DMS 273 treated with DMSO at 0.1 percent for 48 hours (cell line): ENCODE results near the gene FERMT1.

Experiments
- DNase-seq: peaks from one replicate; lab custom pipeline; 2025; lab: John Stamatoyannopoulos, UW

FERMT1 gene, protein sequence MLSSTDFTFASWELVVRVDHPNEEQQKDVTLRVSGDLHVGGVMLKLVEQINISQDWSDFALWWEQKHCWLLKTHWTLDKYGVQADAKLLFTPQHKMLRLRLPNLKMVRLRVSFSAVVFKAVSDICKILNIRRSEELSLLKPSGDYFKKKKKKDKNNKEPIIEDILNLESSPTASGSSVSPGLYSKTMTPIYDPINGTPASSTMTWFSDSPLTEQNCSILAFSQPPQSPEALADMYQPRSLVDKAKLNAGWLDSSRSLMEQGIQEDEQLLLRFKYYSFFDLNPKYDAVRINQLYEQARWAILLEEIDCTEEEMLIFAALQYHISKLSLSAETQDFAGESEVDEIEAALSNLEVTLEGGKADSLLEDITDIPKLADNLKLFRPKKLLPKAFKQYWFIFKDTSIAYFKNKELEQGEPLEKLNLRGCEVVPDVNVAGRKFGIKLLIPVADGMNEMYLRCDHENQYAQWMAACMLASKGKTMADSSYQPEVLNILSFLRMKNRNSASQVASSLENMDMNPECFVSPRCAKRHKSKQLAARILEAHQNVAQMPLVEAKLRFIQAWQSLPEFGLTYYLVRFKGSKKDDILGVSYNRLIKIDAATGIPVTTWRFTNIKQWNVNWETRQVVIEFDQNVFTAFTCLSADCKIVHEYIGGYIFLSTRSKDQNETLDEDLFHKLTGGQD

DNA sequence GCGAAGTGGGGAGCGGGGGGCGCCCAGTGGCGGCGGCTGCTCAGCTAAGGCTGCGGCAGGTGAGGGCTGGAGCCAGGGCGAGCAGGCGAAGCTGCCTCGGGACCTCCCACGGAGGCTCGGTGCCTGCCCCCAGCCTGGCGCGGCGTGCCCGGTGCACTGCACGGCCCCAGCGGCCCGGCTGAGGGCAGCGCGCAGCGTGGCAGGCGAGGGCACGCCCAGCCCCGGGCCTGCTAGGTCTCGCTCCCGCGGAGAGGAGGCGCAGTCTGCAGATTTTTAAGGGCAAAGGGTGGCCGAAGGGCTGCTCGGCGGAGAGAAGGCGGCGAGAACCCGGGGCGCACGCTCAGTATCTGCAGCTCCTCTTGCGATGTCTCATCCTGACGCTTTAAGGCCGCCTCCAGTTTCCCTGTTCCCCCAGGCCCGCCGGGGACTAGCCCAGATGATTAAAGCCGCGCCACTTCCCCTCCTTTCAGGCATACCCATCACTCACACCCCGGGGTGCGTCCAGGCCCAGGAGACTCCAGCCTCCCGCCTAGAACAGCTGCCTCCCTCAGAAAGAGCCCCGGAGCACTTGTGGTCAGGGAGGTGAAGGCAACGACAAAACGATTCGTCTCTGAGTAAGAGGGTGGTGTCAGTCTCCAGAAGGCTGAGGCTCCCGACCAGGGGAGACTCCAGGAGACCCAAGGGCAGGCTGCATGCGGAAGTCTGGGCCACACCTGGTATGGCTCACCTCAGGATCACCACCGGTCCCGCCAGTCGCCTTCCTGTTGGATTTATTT lies at the start of gene FERMT1:
TSS of gene FERMT1 (minus strand) at position 158 of the 776 bp plus-strand sequence. CDS start 3,476 bp downstream, outside the sequence.
- DNase-seq = peak; percentile 34

DNA sequence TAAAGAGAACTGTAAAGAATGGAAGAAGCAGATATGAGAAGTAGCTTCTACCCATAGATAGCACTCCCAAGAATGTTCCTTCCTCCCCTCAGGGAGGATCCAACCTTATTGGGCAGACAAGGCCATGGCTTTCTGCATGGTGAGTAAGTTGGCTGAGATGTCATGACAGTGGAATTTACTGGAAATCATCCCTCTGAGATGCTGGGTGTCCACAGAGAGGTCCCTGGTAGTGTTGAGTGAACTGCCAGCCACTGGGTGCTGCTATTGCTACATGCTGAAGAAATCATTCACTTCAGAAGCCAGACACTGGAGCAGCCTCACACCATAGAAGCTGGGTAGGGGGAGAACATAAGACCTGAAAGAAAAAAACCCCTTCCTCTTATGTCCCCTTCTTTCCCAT lies 46.4 kb upstream of the FERMT1 start:
- DNase-seq = no peak

GRCh38 chr20:6168204-6168603 lies 45.4 kb upstream of the FERMT1 start:
- DNase-seq = no peak

- DNase-seq = no peak
These were observed 42.5 kb upstream of the FERMT1 start for GRCh38 chr20:6165346-6165745.

DNA sequence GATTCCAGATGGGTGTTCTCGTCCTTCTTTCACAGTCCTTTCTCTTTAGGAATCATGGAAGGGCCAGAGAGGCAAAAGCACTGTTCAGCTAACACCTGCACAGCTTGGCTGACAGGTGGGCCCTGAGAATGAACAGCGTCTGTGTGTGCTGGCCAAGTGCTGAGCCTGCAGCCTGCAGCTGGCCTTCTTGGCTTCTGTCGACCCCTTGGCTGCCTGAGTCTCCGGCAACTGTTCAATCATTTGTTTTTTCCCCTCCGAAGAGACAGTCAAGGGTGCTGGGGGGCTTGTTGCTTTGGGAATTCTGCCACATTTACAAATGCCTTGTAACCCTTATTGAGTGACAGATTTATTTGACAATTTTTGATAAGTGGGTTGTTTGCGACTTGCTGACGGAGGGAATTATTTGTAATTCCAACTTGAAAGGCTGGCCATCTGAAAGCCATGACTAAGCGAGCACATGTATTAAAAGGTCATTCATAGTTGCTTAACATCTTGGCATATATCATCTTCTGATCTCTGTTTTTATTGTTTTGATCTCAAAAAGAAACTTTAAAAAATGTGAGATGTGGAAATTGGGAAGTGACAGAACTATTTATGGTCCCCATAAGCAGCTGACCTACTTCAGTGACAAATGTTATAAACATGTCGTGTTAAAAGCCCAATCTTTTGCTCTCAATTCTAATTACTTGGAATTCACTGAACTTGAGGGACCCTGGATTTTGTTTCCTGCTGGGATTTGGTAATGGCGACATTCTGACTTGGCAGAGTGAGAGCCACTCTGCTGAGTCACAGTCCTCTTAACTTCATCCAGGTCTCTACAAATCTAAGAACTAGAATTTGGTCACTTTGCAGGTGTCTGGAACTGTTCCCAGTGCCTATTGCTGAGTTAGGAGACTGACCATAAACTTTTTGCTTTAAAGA lies 41.9 kb upstream of the FERMT1 start:
- DNase-seq = no peak

DNA sequence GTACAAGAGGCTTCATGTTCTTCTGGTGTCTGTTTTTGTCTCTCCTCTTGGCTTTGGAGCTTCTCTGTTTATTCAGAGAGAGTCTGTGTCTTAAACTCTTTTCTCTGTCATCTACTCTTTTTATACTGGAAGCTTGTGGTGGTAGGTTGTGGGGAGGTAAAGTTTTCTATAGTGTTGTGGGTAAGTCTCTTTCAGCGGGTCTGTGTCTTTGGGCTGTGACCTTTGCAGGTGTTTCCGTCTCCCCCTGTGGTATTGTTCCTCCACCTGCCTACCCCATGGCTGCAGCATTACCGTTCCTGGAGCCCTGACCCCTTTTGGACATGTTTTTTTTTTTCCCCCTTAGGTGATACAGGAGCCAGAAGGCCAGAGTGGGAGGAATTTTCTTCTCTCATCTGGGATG lies 37.9 kb upstream of the FERMT1 start:
- no peak for DNase-seq

- no peak for DNase-seq
These were observed 34.5 kb upstream of the FERMT1 start for GRCh38 chr20:6157345-6157744.

- DNase-seq = no peak
These were observed 29.9 kb upstream of the FERMT1 start for GRCh38 chr20:6152777-6153176.

- DNase-seq = no peak
These were observed 25.2 kb upstream of the FERMT1 start for GRCh38 chr20:6148073-6148472.

DNA sequence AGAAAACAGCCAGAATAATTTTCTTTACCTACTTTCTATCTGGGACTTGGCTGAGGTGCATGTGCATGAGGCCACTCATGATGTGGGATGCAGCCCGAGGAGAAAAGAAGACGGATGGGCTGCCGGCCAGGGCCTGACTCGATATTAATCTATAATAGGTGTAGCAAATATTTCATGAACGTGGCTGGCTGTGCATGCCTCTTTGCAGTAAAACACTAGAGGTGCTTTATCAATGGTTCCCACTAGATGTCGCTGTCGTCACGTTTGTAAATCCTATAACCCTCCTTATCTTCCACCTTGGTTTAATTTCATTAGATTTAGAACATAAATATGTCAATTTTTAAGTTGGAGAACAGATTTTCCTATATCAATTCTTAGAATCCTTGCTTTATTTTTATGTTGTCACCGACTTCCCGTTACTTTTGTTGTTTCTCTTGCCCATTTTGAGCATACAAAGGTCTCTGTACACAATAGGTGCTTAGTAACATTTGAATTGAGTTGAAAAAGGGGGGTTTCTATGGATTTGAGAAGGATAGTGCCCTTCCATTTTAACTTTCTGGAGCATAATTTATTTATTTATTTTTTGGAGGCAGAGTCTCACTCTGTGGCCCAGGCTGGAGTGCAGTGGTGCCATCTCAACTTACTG lies 19.6 kb upstream of the FERMT1 start:
- peak; percentile 15 for DNase-seq

GRCh38 chr20:6140947-6141346 lies 18.1 kb upstream of the FERMT1 start:
- DNase-seq = no peak

DNA sequence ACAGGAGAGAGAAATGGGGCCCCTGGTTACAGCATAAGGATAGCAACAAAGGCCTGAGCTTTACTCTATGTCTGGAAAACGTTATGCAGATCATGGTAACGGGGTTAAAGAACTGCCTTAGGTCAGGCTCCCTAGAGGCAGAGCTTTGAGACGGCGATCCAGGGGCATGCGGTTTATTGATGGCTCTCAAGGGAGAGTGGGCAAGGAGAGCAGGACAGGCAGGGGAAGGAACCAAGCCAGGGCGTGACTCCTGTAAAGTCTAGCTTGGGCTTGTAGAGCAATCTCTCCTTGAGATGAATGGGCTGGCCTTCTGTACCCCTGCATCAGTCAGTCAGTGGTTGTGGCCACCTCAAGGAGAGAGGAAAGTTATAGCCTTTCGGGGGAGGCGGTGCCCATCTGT lies 12.5 kb upstream of the FERMT1 start:
- DNase-seq = no peak

DNA sequence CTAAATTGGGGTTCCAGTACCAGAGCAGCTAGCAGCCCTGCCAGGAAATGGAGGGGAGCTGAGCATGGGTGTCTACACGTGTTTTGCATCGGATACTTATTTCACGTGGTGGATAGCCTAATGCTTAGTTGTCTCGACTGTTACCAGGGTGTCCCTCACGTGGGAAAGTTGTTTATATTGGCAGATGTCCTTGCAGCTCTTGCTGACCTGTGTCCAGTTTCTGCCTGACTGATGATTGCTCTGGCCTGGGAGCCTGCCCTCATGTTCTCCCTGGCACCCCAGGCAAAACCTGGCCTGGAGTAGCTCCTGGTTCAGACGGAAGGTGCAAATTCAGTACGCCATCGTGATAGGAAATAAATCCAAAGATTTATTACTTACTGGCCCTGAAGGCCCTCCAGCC lies 11.8 kb upstream of the FERMT1 start:
- no peak for DNase-seq

- no peak for DNase-seq
These were observed 7.2 kb upstream of the FERMT1 start for GRCh38 chr20:6130045-6130444.

- no peak for DNase-seq
These were observed 5.0 kb upstream of the FERMT1 start for GRCh38 chr20:6127825-6128224.

DNA sequence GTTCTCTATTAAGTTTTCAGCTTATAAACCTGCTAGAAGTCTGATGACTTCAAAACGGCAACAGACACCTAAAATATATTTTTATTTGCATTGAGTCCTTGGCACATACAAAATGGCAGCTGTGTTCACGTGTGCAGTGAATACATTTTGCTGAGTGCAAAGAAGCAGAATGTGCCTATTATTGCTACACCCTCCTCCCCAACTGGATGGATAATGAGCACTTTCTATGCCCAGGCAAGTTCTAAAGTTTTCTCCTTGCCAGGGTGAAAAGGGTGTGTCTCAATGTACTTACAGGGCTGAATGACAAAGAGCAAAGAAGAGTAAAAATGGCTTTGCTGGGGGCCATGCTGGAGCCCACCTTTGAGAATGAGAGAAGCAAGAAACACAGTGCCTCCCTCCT lies 4.0 kb upstream of the FERMT1 start:
- DNase-seq = no peak

- no peak for DNase-seq
These were observed 802 bp upstream of the FERMT1 start for GRCh38 chr20:6123649-6124014.

GRCh38 chr20:6122111-6122872 lies 538 bp downstream of the FERMT1 start:
- DNase-seq = no peak

- DNase-seq = no peak
These were observed 1.3 kb downstream of the FERMT1 start for GRCh38 chr20:6121504-6121903.

DNA sequence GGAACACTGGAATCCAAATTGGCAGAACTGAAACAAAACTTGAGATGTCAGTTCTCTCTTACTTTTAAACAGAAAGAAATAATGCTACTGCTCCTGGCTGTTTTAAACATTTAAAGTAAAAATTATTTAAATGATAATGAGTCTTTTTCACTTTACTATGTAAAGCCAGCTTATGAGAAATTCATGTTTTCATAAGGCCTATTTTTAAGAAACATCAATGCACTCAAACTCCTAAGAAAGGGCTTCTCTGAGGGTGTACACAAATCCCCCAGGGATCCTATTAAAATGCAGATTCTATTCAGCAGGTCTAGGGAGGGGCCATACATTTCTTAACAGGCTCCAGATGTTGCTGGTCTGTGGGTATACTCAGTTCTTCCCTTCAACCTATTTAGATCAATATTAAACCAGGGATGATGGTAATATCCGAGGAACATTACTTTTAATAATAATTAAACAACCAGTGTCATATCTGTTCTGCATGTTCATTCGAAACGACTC lies 2.3 kb downstream of the FERMT1 start:
- peak; percentile 44 for DNase-seq
